ENCODE measurements around the gene CAPN13. TPM values are rescaled to one million over a fixed set of nuclear protein-coding genes. Genes with fewer than 3 reads are reported as not detected.

Gene CAPN13
- total and polyA plus RNA-seq, 10 of the 15 experiments (the other 5 are each of a cell fraction or from before 2014, with no cell fraction given): 0.03 to 0.10 (median 0.06) TPM; not detected in 7

- ATAC-seq (no peak), DNase-seq (ENCODE audit: low read depth, low spot score) (no peak), FAIRE-seq (no peak)
- intact Hi-C loops (cut with micrococcal nuclease; ENCODE audit: unreplicated experiment): no loop called here
- RAD21 ChIA-PET (ENCODE audit: unreplicated experiment): no interaction called here
- Histone ChIP-seq H3K27ac (ENCODE audit: control insufficient read depth, insufficient read depth) (no peak overlapping the region), H3K36me3 (ENCODE audit: control insufficient read depth in 2 of 2, insufficient read depth in 2 of 2, low read length in 1 of 2) (no peaks in the 10 kb centered on the region), H3K79me2 (ENCODE audit: control insufficient read depth, insufficient read depth, low read length) (no peaks in the 10 kb centered on the region), H4K20me1 (ENCODE audit: control insufficient read depth, insufficient read depth) (no peaks in the 10 kb centered on the region), H3K27me3 (replicated peaks in 1 of 2; ENCODE audit: control insufficient read depth in 2 of 2, insufficient read depth in 2 of 2, low read length in 1 of 2) (no peaks in the 10 kb centered on the region; a peak in 2 of 4 replicates), H3K9me3 (replicated peaks; ENCODE audit: control insufficient read depth, insufficient read depth, low read length) (no peaks in the 10 kb centered on the region), H3K4me3 (no peak overlapping the region), H3K4me1 (ENCODE audit: control insufficient read depth, insufficient read depth, low read length) (no peaks in the 10 kb centered on the region), H3K9ac (ENCODE audit: control insufficient read depth, insufficient read depth, low read length) (no peak overlapping the region), H2AFZ (ENCODE audit: control insufficient read depth, low read depth, low read length) (no peak overlapping the region), H3K4me2 (ENCODE audit: control insufficient read depth, insufficient read depth) (no peak overlapping the region)
- CTCF ChIA-PET: no interaction called here
- SMC1A ChIA-PET (ENCODE audit: uncharacterized antibody, unreplicated experiment): no interaction called here
- no TSS peak for BruUV-seq (replicated peaks)
- POLR2A ChIA-PET: no interaction called here
- TF ChIP-seq CUX1 (IDR thresholded peaks at IDR 0.05; ENCODE audit: insufficient replicate concordance, low read depth, low read length) (no peak), SP1 (IDR thresholded peaks at IDR 0.05; ENCODE audit: low read depth, low read length) (no peak), TAF1 (IDR thresholded peaks at IDR 0.05; ENCODE audit: borderline replicate concordance, low read depth, low read length) (no peak), SREBF1 (IDR thresholded peaks at IDR 0.05; ENCODE audit: low read length) (no peak), CHD1 (IDR thresholded peaks at IDR 0.05; ENCODE audit: low read depth, low read length) (no peak), SREBF2 (IDR thresholded peaks at IDR 0.05; ENCODE audit: low read length) (no peak), USF2 (IDR thresholded peaks at IDR 0.05; ENCODE audit: borderline replicate concordance, low read depth, low read length) (no peak), HDAC6 (IDR thresholded peaks at IDR 0.05; ENCODE audit: unreplicated experiment) (no peak)
- TF ChIP-seq, protein P1, sequence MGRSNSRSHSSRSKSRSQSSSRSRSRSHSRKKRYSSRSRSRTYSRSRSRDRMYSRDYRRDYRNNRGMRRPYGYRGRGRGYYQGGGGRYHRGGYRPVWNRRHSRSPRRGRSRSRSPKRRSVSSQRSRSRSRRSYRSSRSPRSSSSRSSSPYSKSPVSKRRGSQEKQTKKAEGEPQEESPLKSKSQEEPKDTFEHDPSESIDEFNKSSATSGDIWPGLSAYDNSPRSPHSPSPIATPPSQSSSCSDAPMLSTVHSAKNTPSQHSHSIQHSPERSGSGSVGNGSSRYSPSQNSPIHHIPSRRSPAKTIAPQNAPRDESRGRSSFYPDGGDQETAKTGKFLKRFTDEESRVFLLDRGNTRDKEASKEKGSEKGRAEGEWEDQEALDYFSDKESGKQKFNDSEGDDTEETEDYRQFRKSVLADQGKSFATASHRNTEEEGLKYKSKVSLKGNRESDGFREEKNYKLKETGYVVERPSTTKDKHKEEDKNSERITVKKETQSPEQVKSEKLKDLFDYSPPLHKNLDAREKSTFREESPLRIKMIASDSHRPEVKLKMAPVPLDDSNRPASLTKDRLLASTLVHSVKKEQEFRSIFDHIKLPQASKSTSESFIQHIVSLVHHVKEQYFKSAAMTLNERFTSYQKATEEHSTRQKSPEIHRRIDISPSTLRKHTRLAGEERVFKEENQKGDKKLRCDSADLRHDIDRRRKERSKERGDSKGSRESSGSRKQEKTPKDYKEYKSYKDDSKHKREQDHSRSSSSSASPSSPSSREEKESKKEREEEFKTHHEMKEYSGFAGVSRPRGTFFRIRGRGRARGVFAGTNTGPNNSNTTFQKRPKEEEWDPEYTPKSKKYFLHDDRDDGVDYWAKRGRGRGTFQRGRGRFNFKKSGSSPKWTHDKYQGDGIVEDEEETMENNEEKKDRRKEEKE (IDR thresholded peaks at IDR 0.05): no peak
- WGBS (ENCODE audit: insufficient coverage, insufficient replicate concordance, low lambda C conversion rate, missing lambda C conversion rate): 14% methylated on average over 6 of the region's 6 CpGs
- in situ Hi-C loops (cut with MboI): no loop called here
Measured at GRCh38 chr2:30752811-30753210, 54.4 kb downstream of the CAPN13 start.

Measured in GM12878 (cell line).